Thyroid gland (tissue), 4 donors: Measurements from ENCODE around the gene TACR2. TPM values are rescaled to one million over a fixed set of nuclear protein-coding genes. Genes with fewer than 3 reads are reported as not detected.

ENCODE experiments used
- DNase-seq, 2 donors: peaks; one replicate each; pipeline ENCODE4 v3.0.0-alpha.2; 2019
- H3K27ac ChIP-seq, 3 donors: fragments of 200-600 bp; sonication (generic); 1 replicate in 2 of 3; 2 replicates in 1 of 3; pipeline ENCODE4 v1.5.1; 2016 to 2019; ENCODE audit warnings: mild to moderate bottlenecking in 1 of 3, moderate library complexity in 1 of 3
- H3K27me3 ChIP-seq: fragments of 200-600 bp; sonication (generic); one replicate; pipeline ENCODE4 v1.5.1; 2019
- H3K36me3 ChIP-seq, 2 donors: fragments of 200-600 bp; sonication (generic); one replicate each; pipeline ENCODE4 v1.5.1; 2016 to 2019
- H3K4me1 ChIP-seq, 2 donors: fragments of 200-600 bp; sonication (generic); one replicate each; pipeline ENCODE4 v1.5.1; 2017 to 2019
- H3K4me3 ChIP-seq, 3 donors: fragments of 200-600 bp; sonication (generic); replicated peaks in 1 of 3; 1 replicate in 2 of 3; 2 replicates in 1 of 3; pipeline ENCODE4 v1.5.1; 2016; ENCODE audit warnings: mild to moderate bottlenecking in 1 of 3
- H3K9me3 ChIP-seq: fragments of 200-600 bp; sonication (generic); one replicate; pipeline ENCODE4 v1.5.1; 2017
- CTCF ChIP-seq, 6 experiments: fragments of 200-600 bp in 3 of 6; fragments of 450-650 bp in 3 of 6; sonication (generic) in 3 of 6; IDR thresholded peaks; one replicate each; pipeline ENCODE4 v1.5.1; 2016 to 2019; ENCODE audit warnings: antibody characterized with exemption in 6 of 6, mild to moderate bottlenecking in 2 of 6, inconsistent platforms in 1 of 6, moderate library complexity in 1 of 6
- POLR2A ChIP-seq, 2 donors: fragments of 450-650 bp; IDR thresholded peaks; one replicate each; pipeline ENCODE4 v1.6.1; 2017; ENCODE audit warnings: antibody characterized with exemption in 2 of 2, mild to moderate bottlenecking in 2 of 2, moderate library complexity in 1 of 2
- WGBS, 2 donors: methylation state at CpG; one replicate each; pipeline ENCODE4 v1.1.5; 2017; 5-methylcytosine and 5-hydroxymethylcytosine counted together
- intact Hi-C: fragments of 100-400 bp; cut with DNase I; formaldehyde crosslinking; loops from one replicate; pipeline ENCODE4 v1.15.1; 2023
- total RNA-seq, 4 donors: library from RNA; depleted of rRNA; stranded (reverse); fragments of >200 nt; gene quantifications; one replicate each; pipeline ENCODE4 v1.2.3, GENCODE V29; 2016

TACR2 gene
- total RNA-seq, 4 donors from 2014 or later, result not detected

DNA sequence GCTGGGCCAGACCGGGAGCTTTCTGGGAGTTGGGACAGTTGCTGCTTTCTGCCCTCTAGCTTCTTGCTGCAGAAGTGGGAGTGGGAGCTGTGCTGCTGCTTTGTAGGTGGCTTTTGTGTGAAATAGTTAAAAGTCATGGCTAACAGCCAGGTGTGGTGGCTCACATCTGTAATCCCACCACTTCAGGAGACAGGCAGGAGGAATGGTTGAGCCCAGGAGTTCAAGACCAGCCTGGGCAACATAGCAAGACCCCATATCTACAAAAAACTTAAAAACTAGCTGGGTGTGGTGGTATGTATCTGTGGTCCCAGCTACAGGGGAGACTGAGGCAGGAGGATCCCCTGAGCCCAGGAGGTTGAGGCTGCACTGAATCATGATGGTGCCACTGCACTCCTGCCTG, 13.7 kb downstream of the TACR2 start:
- intact Hi-C loops, result no loop called here
- no peaks in the 10 kb centered on the region for H3K9me3 ChIP-seq
- peaks cover 35 to 39% of the 10 kb centered on the region in 2 donors for H3K36me3 ChIP-seq
- H3K4me3 ChIP-seq, result no peak overlapping the region
- H3K27me3 ChIP-seq, result no peaks in the 10 kb centered on the region
- DNase-seq, result no peak
- TF ChIP-seq POLR2A (IDR thresholded peaks at IDR 0.05), result no peak
- no peak for TF ChIP-seq CTCF (IDR thresholded peaks at IDR 0.05)
- H3K27ac ChIP-seq, result no peak overlapping the region
- peaks cover 23 to 24% of the 10 kb centered on the region in 2 donors for H3K4me1 ChIP-seq
- WGBS, 2 donors, result 64 to 86% methylated on average over 1 of the region's 1 CpG

GRCh38 chr10:69402386-69402785, 14.3 kb downstream of the TACR2 start:
- intact Hi-C loops, result no loop called here
- no peak for DNase-seq
- Histone ChIP-seq H3K4me3 (no peak overlapping the region), H3K27ac (no peak overlapping the region), H3K27me3 (no peaks in the 10 kb centered on the region), H3K4me1 (peaks cover 16 to 22% of the 10 kb centered on the region in 2 donors), H3K9me3 (no peaks in the 10 kb centered on the region), H3K36me3 (peaks cover 35 to 42% of the 10 kb centered on the region in 2 donors)
- WGBS, 2 donors, result 81 to 82% methylated on average over 6 of the region's 6 CpGs
- no peak for TF ChIP-seq CTCF (IDR thresholded peaks at IDR 0.05)
- TF ChIP-seq POLR2A (IDR thresholded peaks at IDR 0.05), result no peak

GRCh38 chr10:69401416-69401815, 15.3 kb downstream of the TACR2 start:
- H3K27ac ChIP-seq, result no peak overlapping the region
- 82 to 93% methylated on average over 11 of the region's 11 CpGs for WGBS, 2 donors
- intact Hi-C loops, result no loop called here

GRCh38 chr10:69400936-69401335, 15.8 kb downstream of the TACR2 start:
- peaks cover 45% of the 10 kb centered on the region in 2 donors for H3K36me3 ChIP-seq
- TF ChIP-seq POLR2A (IDR thresholded peaks at IDR 0.05) (no peak), CTCF (IDR thresholded peaks at IDR 0.05) (no peak)
- DNase-seq, result no peak
- H3K27ac ChIP-seq, result no peak overlapping the region
- H3K27me3 ChIP-seq, result no peaks in the 10 kb centered on the region
- WGBS, 2 donors, result 96 to 98% methylated on average over 23 of the region's 23 CpGs
- intact Hi-C loops, result no loop called here
- no peaks in the 10 kb centered on the region for H3K9me3 ChIP-seq
- no peak overlapping the region for H3K4me3 ChIP-seq
- H3K4me1 ChIP-seq, result peaks cover 2 to 9% of the 10 kb centered on the region in 2 donors

More at GRCh38 chr10:69401416-69401815, 15.3 kb downstream of the TACR2 start:
- Histone ChIP-seq H3K27me3 (no peaks in the 10 kb centered on the region), H3K4me3 (no peak overlapping the region), H3K36me3 (peaks cover 42 to 44% of the 10 kb centered on the region in 2 donors), H3K9me3 (no peaks in the 10 kb centered on the region), H3K4me1 (peaks cover 6 to 14% of the 10 kb centered on the region in 2 donors)
- TF ChIP-seq CTCF (IDR thresholded peaks at IDR 0.05), result no peak
- no peak for TF ChIP-seq POLR2A (IDR thresholded peaks at IDR 0.05)
- no peak for DNase-seq

GRCh38 chr10:69398466-69398865, 18.3 kb downstream of the TACR2 start:
- 87 to 90% methylated on average over 16 of the region's 16 CpGs for WGBS, 2 donors
- H3K4me3 ChIP-seq, result no peak overlapping the region
- no peak for TF ChIP-seq POLR2A (IDR thresholded peaks at IDR 0.05)
- no peak for TF ChIP-seq CTCF (IDR thresholded peaks at IDR 0.05)

More at GRCh38 chr10:69398466-69398865, 18.3 kb downstream of the TACR2 start:
- intact Hi-C loops, result no loop called here
- Histone ChIP-seq H3K9me3 (no peaks in the 10 kb centered on the region), H3K27ac (no peak overlapping the region), H3K4me1 (peaks cover 0 to 5% of the 10 kb centered on the region in 2 donors), H3K27me3 (no peaks in the 10 kb centered on the region), H3K36me3 (peaks cover 56 to 57% of the 10 kb centered on the region in 2 donors)
- no peak for DNase-seq
